Left cardiac atrium (tissue), 4 donors: ENCODE data around the gene MTMR10. TPM values are rescaled to one million over a fixed set of nuclear protein-coding genes. Genes with fewer than 3 reads are reported as not detected.

Experiments used
- ATAC-seq, 2 donors: fragments of 200-7000 bp; cut with Tn5 transposase; one replicate each; pipeline ENCODE4 v1.9.1; 2020; ENCODE audit warnings: mild to moderate bottlenecking in 2 of 2, moderate library complexity in 2 of 2
- DNase-seq: peaks from one replicate; pipeline ENCODE4 v3.0.0-alpha.2; 2020
- intact Hi-C, 2 donors: fragments of 100-400 bp; cut with DNase I; formaldehyde crosslinking; loops; one replicate each; pipeline versions ENCODE4 v1.14.1 to v1.15.1; 2022 to 2023
- total RNA-seq, 2 donors: library from RNA; stranded (reverse); fragmentation: NEBNext Ultra II Directional; extraction: Animal tissue kit (Norgen Biotek cat#: 25700); gene quantifications; one replicate each; pipeline ENCODE4 v1.2.1, GENCODE V29; 2021
- donor health status: DM: no; HTN: yes; CAD: no.
- donor health status: DM: no; HTN: yes; CAD: no; lungs with severe emphysema.
- donor health status: DM: yes; HTN: yes; CAD: no.
- donor health status: Dilated cardiomyopathy.

Gene MTMR10
- total RNA-seq, 2 donors from 2014 or later: 15.5 to 31.1 TPM

DNA sequence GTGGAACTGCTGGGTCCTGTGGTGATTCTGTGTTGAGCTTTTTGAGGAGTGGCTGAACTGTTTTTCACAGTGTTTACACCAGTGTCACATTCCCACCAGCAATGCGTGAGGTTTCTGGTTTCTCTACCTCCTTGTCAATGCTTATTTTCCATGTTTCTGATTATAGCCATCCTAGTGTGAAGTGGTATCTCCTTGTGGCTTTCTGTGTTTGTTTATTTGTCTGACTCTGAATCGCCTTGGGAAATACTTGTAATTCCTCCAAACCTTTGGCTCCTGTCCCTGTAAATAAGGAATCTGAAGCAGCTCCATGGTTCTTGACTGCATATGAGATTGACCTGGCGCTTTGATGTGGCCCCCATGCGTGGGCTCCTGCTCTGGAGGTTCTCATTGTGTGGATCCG is 67.1 kb downstream of the MTMR10 start:
- no peak for DNase-seq
- ATAC-seq: no peak
- intact Hi-C loops: no loop called here

- DNase-seq (peak; percentile 25), ATAC-seq (peak; percentile 70 to 76)
- intact Hi-C loops: no loop called here
Observed at GRCh38 chr15:30923429-30923828, 68.0 kb downstream of the MTMR10 start.

GRCh38 chr15:30922480-30923311 is 68.7 kb downstream of the MTMR10 start:
- intact Hi-C loops: no loop called here
- DNase-seq: peak; percentile 24
- peak in 1 of 2 donors; percentile 70 for ATAC-seq

- DNase-seq: peak; percentile 42
- intact Hi-C loops: no loop called here
- ATAC-seq: peak; percentile 91 to 94
Observed at GRCh38 chr15:30921781-30922479, 69.5 kb downstream of the MTMR10 start.

DNA sequence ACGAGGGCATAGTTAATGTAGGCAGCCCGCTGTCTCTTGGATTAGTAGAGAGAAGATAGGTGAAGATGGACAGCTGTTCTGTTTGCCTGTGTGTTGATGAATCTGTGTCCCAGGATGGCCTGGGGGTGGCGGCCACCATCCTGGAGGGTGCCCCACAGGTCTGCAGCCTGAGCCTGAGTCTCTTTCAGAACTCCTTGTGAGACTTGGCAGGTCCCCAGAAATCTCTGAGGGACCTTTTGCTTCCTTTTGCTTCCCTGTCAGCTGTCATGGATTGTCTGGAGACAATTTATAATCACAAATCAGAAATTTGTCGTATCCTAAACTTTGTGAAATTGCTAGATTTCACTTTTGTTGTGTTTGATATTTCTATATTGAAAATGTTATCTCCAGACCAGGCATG is 70.3 kb downstream of the MTMR10 start:
- no peak for DNase-seq
- ATAC-seq: no peak
- intact Hi-C loops: no loop called here

DNA sequence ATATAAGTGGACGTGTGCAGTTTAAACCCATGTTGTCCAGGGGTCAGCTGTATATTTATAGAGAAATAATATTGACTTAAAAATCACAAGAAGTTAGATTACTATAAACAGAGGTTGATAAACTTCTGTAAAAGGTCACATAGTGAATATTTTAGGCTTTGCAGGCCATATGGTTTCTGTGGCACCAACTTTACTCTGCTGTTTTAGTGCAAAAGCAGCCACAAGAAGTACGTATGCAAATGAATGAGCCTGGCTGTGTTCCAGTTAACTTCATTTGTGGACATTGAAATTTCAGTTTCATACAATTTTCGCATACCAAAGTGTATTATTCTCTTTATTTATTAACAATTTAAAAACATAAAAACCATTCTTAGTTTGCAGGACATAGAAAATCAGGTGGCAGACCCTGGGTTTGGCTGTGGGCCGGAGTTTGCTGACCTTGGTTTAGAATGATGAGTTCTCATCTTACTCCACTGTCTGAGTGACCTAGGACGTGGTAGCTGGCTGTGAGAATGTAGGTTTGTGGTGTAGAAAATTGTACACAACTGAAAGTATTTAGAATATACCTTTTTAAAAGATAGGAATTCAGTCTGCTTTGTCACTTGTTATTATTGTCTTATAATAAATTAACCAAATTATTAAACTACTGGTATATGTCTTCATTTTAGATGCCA is 71.4 kb downstream of the MTMR10 start:
- intact Hi-C loops: no loop called here
- DNase-seq (no peak), ATAC-seq (no peak)

- peak in 1 of 2 donors; percentile 39 for ATAC-seq
- intact Hi-C loops: no loop called here
- DNase-seq: no peak
Observed at GRCh38 chr15:30918366-30918765, 73.1 kb downstream of the MTMR10 start.

DNA sequence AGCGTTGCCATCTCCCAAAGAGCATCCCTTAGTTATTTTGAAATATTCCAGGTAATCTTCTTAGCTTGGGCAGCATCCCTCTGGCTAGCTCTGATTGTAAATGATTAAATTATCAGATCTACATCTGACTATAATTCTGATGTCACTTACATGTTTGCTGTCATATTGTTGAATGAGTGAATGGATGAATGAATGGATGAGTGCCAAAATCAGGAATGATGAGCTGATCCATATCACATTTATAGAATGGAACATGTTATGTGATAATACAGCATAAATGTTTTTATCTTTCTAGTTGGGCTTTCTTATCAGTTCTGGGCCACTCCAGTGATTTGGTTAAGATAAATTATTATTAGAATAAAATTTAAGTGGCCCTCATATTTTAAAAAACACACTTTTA is 73.8 kb downstream of the MTMR10 start:
- ATAC-seq (no peak), DNase-seq (no peak)
- intact Hi-C loops: no loop called here

DNA sequence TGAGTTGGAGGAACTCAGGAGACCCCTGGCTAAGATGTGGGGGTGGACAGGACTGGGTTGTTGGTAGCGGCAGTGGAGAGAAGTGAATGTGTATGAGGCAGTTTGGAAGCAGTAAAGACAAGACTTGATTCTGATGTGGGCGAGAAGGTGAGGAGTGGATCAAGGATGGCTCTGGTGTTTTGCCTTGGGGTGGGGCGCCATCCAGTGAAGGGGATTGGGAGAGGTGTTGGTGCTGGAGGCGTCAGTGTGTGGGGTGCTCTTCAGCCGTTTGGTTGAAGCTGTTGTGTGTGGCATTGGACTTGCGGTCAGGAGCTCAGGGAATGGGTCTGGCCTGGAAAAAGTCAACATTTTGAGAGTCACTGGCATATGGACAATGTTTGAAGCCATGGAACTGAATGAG is 74.4 kb downstream of the MTMR10 start:
- ATAC-seq: no peak
- intact Hi-C loops: no loop called here
- DNase-seq: no peak

- intact Hi-C loops: no loop called here
- ATAC-seq: no peak
- DNase-seq: no peak
Observed at GRCh38 chr15:30913761-30914160, 77.7 kb downstream of the MTMR10 start.

DNA sequence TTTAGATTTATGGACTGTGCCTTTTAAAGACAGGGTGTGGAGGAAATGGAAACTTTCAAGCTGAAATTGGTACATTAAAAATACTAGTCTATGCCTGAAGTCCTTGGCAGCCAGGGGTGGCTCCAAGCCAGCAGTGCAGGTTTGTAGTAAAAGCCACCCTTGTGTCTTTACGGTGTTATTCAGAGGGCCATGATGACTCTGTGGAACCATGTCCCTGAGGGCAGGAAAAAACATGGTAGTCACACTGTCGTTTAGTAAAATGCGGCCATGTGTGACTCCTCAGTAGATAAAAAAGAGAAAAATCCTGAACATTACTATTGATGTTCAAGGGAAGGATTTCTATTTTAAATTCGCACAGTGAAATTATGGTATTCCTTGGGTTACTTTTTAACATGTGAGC is 85.1 kb downstream of the MTMR10 start:
- DNase-seq: no peak
- intact Hi-C loops: no loop called here
- ATAC-seq: no peak

GRCh38 chr15:30905821-30906220 is 85.6 kb downstream of the MTMR10 start:
- intact Hi-C loops: no loop called here
- DNase-seq (no peak), ATAC-seq (no peak)

DNA sequence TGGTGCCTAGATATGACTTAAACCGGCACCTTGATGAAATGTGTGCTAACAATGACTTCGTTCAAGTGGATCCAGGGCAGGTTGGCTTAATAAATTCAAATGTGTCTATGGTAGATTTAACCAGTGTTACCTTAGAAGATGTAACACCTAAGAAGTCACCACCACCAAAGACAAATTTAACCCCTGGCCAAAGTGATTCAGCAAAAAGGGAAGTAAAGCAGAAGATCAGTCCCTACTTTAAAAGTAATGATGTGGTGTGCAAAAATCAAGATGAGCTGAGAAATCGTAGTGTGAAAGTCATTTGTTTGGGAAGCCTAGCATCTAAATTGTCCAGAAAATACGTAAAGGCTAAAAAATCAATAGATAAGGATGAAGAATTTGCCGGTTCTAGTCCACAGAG is 86.6 kb downstream of the MTMR10 start:
- no peak for DNase-seq
- ATAC-seq: no peak
- intact Hi-C loops: no loop called here

- DNase-seq: peak; percentile 83
- ATAC-seq: peak; percentile 99 to 100
- intact Hi-C loops: no loop called here
Observed at GRCh38 chr15:30903497-30904187, 87.8 kb downstream of the MTMR10 start, which contains the start of gene FAN1. FAN1 (plus strand) TSS chr15:30903915; CDS start chr15:30904664, 749 bp downstream.

DNA sequence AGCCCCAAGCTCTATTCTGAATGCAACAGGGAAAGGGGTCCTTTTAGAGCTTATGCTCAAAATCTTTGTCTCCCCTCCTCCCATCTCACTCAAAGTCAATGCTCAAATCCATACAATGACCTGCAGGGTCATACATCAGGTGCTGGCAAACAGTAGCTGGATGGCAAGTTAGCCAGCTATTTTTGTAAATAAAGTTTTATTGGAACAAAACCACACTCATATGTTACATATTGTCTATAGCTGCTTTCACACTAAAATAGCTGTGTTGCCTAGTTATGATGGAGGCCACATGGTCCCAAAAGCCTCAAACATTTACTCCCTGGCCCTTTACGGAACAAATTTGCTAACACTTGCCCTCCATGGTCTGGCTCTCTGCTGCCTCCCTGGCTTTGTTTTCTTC is 89.5 kb downstream of the MTMR10 start:
- no peak for ATAC-seq
- no peak for DNase-seq
- intact Hi-C loops: no loop called here

- intact Hi-C loops: no loop called here
- ATAC-seq (no peak), DNase-seq (no peak)
Observed at GRCh38 chr15:30896211-30896606, 95.2 kb downstream of the MTMR10 start.

- ATAC-seq (no peak), DNase-seq (no peak)
- intact Hi-C loops: no loop called here
Observed at GRCh38 chr15:30895461-30896210, 95.8 kb downstream of the MTMR10 start.

- intact Hi-C loops: no loop called here
Observed at GRCh38 chr15:30889196-30889595, 102.2 kb downstream of the MTMR10 start.

More at GRCh38 chr15:30889196-30889595, 102.2 kb downstream of the MTMR10 start:
- no peak for ATAC-seq
- DNase-seq: no peak
